Lower leg skin (tissue), 4 donors: Measurements from ENCODE around the gene CAMK2A. TPM values are rescaled to one million over a fixed set of nuclear protein-coding genes. Genes with fewer than 3 reads are reported as not detected.

Experiments
- DNase-seq, 2 donors: peaks; one replicate each; pipeline ENCODE4 v3.0.0-alpha.2; 2019; ENCODE audit warnings: low spot score in 2 of 2
- H3K4me3 ChIP-seq: fragments of 200-600 bp; sonication (generic); 2 replicates; pipeline ENCODE4 v1.5.1; 2017; ENCODE audit warnings: mild to moderate bottlenecking, low read depth; ENCODE audit not compliant: poor library complexity, severe bottlenecking
- CTCF ChIP-seq, 3 donors: fragments of 450-650 bp; IDR thresholded peaks; one replicate each; pipeline ENCODE4 v1.5.1; 2016; ENCODE audit warnings: antibody characterized with exemption in 3 of 3, mild to moderate bottlenecking in 3 of 3, moderate library complexity in 2 of 3
- POLR2A ChIP-seq, 2 donors: fragments of 450-650 bp; IDR thresholded peaks; one replicate each; pipeline ENCODE4 v1.6.1; 2016 to 2017; ENCODE audit warnings: antibody characterized with exemption in 2 of 2, mild to moderate bottlenecking in 1 of 2, moderate library complexity in 1 of 2
- WGBS, 2 donors: methylation state at CpG; one replicate each; pipeline ENCODE4 v1.1.5; 2018; 5-methylcytosine and 5-hydroxymethylcytosine counted together
- intact Hi-C: fragments of 100-400 bp; cut with DNase I; formaldehyde crosslinking; loops from one replicate; pipeline ENCODE4 v1.15.0; 2023; ENCODE audit warnings: low total_unique reads
- total RNA-seq, 4 donors: library from RNA; depleted of rRNA; stranded (reverse); fragments of >200 nt; gene quantifications; one replicate each; pipeline ENCODE4 v1.1.0, GENCODE V29; 2016

CAMK2A gene
- total RNA-seq, 4 donors from 2014 or later, result 0.23 TPM; not detected in 3

GRCh38 chr5:150305095-150305494, 15.5 kb upstream of the CAMK2A start:
- TF ChIP-seq CTCF (IDR thresholded peaks at IDR 0.05), result no peak
- no peak for TF ChIP-seq POLR2A (IDR thresholded peaks at IDR 0.05)
- intact Hi-C loops, result no loop called here
- H3K4me3 ChIP-seq, result no peak overlapping the region
- no peak for DNase-seq
- 83 to 86% methylated on average over 2 of the region's 2 CpGs for WGBS, 2 donors

- H3K4me3 ChIP-seq, result no peak overlapping the region
- no peak for DNase-seq
- intact Hi-C loops, result no loop called here
- 85 to 89% methylated on average over 4 of the region's 4 CpGs for WGBS, 2 donors
- no peak for TF ChIP-seq POLR2A (IDR thresholded peaks at IDR 0.05)
- TF ChIP-seq CTCF (IDR thresholded peaks at IDR 0.05), result no peak
These were observed 15.0 kb upstream of the CAMK2A start for GRCh38 chr5:150304481-150305081.

GRCh38 chr5:150303660-150304386, 14.2 kb upstream of the CAMK2A start:
- no peak for DNase-seq
- TF ChIP-seq POLR2A (IDR thresholded peaks at IDR 0.05) (no peak), CTCF (IDR thresholded peaks at IDR 0.05) (no peak)
- intact Hi-C loops, result no loop called here
- H3K4me3 ChIP-seq, result no peak overlapping the region
- 59 to 68% methylated on average over 7 of the region's 7 CpGs for WGBS, 2 donors

- intact Hi-C loops, result no loop called here
- no peak for DNase-seq
- H3K4me3 ChIP-seq, result no peak overlapping the region
- no peak for TF ChIP-seq POLR2A (IDR thresholded peaks at IDR 0.05)
- no peak for TF ChIP-seq CTCF (IDR thresholded peaks at IDR 0.05)
- 28 to 33% methylated on average over 16 of the region's 16 CpGs for WGBS, 2 donors
These were observed 13.6 kb upstream of the CAMK2A start for GRCh38 chr5:150303070-150303615.

- DNase-seq, result no peak
- WGBS, 2 donors, result 1 to 2% methylated on average over 40 to 63 of the region's 63 CpGs
- no peak within 1 kb of the TSS for H3K4me3 ChIP-seq
- no peak for TF ChIP-seq POLR2A (IDR thresholded peaks at IDR 0.05)
- no peak for TF ChIP-seq CTCF (IDR thresholded peaks at IDR 0.05)
- intact Hi-C loops, result no loop called here
These were observed 12.9 kb upstream of the CAMK2A start, which contains the start of gene ARSI for GRCh38 chr5:150302301-150303069. Gene ARSI (minus strand): TSS chr5:150302905. CDS start chr5:150302373, 532 bp downstream.
